ENCODE results near the gene GPR55.
"Not testable (repeated sequence)": the region's sequence is repeated elsewhere in the genome, so short reads cannot be mapped to it uniquely, and the experiment has no call there.

The GPR55 gene, protein sequence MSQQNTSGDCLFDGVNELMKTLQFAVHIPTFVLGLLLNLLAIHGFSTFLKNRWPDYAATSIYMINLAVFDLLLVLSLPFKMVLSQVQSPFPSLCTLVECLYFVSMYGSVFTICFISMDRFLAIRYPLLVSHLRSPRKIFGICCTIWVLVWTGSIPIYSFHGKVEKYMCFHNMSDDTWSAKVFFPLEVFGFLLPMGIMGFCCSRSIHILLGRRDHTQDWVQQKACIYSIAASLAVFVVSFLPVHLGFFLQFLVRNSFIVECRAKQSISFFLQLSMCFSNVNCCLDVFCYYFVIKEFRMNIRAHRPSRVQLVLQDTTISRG

DNA sequence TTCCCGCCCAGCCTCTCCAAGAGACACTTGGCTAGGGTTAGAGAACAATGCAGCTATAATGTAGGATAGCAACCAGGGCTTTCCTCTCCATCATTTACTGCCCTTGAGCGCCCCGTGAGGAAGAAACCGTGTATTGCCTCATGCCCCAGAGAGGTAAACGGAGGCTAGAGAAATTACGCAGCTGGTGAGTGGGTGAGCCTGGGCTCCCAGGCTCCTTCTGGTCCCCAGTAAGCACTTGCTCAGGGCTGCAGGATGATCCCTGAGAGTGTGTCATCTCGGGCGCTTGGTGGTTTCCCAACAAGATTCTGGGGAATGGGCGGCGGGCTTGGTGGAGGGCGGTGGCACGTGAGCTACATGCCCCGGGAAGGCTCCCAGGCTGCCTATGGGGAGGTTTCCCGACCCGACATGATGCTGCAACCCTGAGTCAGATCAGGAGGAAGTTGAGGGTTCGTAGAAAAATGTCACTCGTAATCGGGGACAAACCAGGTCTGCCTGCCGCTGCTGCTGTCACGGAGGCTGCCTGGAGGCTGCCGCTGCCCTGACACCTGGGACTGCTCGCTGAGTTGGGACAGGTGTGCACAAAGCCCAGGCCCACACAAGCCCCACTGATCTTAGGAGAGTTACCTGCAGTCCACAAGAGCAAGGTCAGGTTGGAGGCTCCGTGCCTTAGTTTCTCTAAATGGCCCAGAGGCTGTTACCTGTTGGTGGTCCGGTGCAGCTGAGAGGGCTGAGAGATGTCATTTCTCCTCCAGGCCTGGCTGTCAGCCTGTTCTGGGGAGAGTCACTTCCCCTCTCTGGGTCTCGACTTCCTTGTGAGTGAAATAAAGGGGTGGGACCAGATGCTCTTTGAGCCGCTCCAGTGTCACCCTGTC lies at the start of gene GPR55:
Gene GPR55 (minus strand): TSS at position 773 of the 872 bp plus-strand sequence. CDS start 14,280 bp downstream, outside the sequence.
- peak; percentile 85 for ATAC-seq
- H3K4me3 Mint-ChIP-seq: peak within 1 kb of the TSS; percentile 81
- peak within 1 kb of the TSS; percentile 94 for H3K27ac Mint-ChIP-seq
- peaks cover 74% of the 10 kb centered on the region for H3K4me1 Mint-ChIP-seq
- no peaks in the 10 kb centered on the region for H3K36me3 Mint-ChIP-seq
- H3K9me3 Mint-ChIP-seq: no peaks in the 10 kb centered on the region
- H3K27me3 Mint-ChIP-seq: no peaks in the 10 kb centered on the region

- peak; percentile 98 for ATAC-seq
- Mint-ChIP-seq H3K9me3 (no peaks in the 10 kb centered on the region), H3K4me3 (peak overlapping the region; percentile 66), H3K27ac (peak overlapping the region; percentile 90), H3K36me3 (no peaks in the 10 kb centered on the region), H3K4me1 (peaks cover 59% of the 10 kb centered on the region), H3K27me3 (peaks cover 23% of the 10 kb centered on the region)
Measured at GRCh38 chr2:230974096-230974913, 49.3 kb upstream of the GPR55 start.

GRCh38 chr2:230972046-230972445 lies 47.0 kb upstream of the GPR55 start:
- no peak overlapping the region for H3K4me3 Mint-ChIP-seq
- ATAC-seq: no peak
- H3K4me1 Mint-ChIP-seq: peaks cover 61% of the 10 kb centered on the region
- H3K27ac Mint-ChIP-seq: peak overlapping the region; percentile 53
- peaks cover 5% of the 10 kb centered on the region for H3K36me3 Mint-ChIP-seq
- H3K9me3 Mint-ChIP-seq: peaks cover 2% of the 10 kb centered on the region
- H3K27me3 Mint-ChIP-seq: peaks cover 16% of the 10 kb centered on the region

DNA sequence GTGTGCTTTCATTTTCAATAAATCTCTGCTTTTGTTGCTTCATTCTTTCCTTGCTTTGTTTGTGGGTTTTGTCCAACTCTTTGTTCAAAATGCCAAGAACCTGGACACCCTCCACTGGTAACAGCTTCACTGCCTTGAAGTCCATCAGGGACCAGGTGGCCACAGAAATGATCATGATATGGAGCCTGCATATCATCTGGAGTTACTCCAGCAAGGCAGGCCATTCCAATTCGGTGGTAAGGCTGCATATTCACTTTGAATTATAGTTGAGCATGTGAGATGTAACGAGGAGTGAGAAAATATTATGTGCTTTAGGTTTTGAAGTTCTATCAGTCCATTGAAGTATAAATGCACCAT lies 44.6 kb upstream of the GPR55 start:
- Mint-ChIP-seq H3K4me1 (peaks cover 38% of the 10 kb centered on the region), H3K36me3 (peaks cover 5% of the 10 kb centered on the region), H3K4me3 (peak overlapping the region; percentile 71), H3K27ac (peak overlapping the region; percentile 83), H3K27me3 (no peaks in the 10 kb centered on the region), H3K9me3 (peaks cover 2% of the 10 kb centered on the region)
- no peak for ATAC-seq

GRCh38 chr2:230968921-230969658 lies 44.0 kb upstream of the GPR55 start:
- Mint-ChIP-seq H3K4me3 (peak overlapping the region; percentile 71), H3K36me3 (peaks cover 5% of the 10 kb centered on the region), H3K27ac (peak overlapping the region; percentile 83), H3K27me3 (no peaks in the 10 kb centered on the region), H3K9me3 (peaks cover 2% of the 10 kb centered on the region), H3K4me1 (peaks cover 33% of the 10 kb centered on the region)
- peak; percentile 39 for ATAC-seq

DNA sequence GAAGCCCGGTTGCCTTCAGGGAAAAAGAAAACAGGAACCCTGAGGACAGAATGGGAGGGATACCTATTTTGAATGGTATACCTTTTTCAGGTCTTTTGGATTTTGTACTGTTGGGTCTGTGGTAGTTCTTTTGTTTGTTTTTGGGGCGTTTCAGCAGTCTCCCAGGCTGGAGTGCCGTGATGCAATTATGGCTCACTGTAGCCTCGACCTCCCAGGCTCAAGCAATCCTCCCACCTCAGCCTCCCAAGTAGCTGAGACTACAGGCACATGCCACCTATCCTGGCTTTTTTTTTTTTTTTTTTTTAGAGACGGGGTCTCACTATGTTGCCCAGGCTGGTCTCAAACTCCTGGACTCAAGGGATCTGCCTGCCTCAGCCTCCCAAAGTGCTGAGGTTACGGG lies 43.3 kb upstream of the GPR55 start:
- Mint-ChIP-seq H3K27ac (peak overlapping the region; percentile 83), H3K4me1 (peaks cover 26% of the 10 kb centered on the region), H3K4me3 (peak overlapping the region; percentile 71)
- H3K27me3 Mint-ChIP-seq, H3K36me3 Mint-ChIP-seq, H3K9me3 Mint-ChIP-seq, ATAC-seq: not testable (repeated sequence)

- Mint-ChIP-seq H3K9me3 (peaks cover 2% of the 10 kb centered on the region), H3K36me3 (peaks cover 5% of the 10 kb centered on the region), H3K4me1 (peaks cover 22% of the 10 kb centered on the region), H3K27me3 (no peaks in the 10 kb centered on the region), H3K4me3 (no peak overlapping the region), H3K27ac (no peak overlapping the region)
- ATAC-seq: no peak
Measured at GRCh38 chr2:230967113-230967512, 42.1 kb upstream of the GPR55 start.

DNA sequence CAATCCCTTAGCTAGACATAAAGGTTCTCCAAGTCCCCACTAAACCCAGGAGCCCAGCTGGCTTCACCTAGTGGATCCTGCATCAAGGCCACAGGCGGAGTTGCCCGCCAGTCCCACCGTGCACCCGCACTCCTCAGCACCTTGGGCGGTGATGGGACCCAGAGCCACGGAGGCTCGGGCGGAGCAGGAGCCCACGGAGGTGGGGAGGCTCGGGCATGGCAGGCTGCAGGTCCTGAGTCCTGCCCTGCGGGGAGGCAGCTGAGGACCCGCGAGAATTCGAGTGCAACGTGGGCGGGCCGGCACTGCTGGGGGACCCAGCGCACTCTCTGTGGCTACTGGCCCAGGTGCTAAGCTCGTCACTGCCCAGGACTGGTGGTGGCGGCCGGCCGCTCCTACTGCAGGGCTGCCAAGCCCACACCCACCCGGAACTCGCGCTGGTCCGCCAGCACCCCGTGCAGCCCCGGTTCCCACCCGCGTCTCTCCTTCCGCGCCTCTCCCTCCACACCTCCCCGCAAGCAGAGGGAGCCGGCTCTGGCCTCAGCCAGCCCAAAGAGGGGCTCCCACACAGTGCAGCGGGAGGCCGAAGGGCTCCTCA lies 39.2 kb upstream of the GPR55 start:
- Mint-ChIP-seq H3K36me3 (peaks cover 5% of the 10 kb centered on the region), H3K4me3 (no peak overlapping the region), H3K27me3 (peaks cover 12% of the 10 kb centered on the region), H3K9me3 (peaks cover 2% of the 10 kb centered on the region), H3K27ac (no peak overlapping the region), H3K4me1 (peaks cover 8% of the 10 kb centered on the region)
- no peak for ATAC-seq

GRCh38 chr2:230961091-230961491 lies 36.0 kb upstream of the GPR55 start:
- Mint-ChIP-seq H3K27ac (no peak overlapping the region), H3K4me3 (no peak overlapping the region), H3K27me3 (peaks cover 28% of the 10 kb centered on the region), H3K36me3 (no peaks in the 10 kb centered on the region), H3K4me1 (peaks cover 23% of the 10 kb centered on the region), H3K9me3 (no peaks in the 10 kb centered on the region)
- no peak for ATAC-seq

- Mint-ChIP-seq H3K4me3 (no peak overlapping the region), H3K27me3 (peaks cover 28% of the 10 kb centered on the region), H3K9me3 (no peaks in the 10 kb centered on the region), H3K4me1 (peaks cover 29% of the 10 kb centered on the region), H3K36me3 (no peaks in the 10 kb centered on the region), H3K27ac (no peak overlapping the region)
- ATAC-seq: no peak
Measured at GRCh38 chr2:230960026-230960425, 35.0 kb upstream of the GPR55 start.

- ATAC-seq: no peak
- H3K4me3 Mint-ChIP-seq: no peak overlapping the region
- peaks cover 39% of the 10 kb centered on the region for H3K4me1 Mint-ChIP-seq
- H3K9me3 Mint-ChIP-seq: no peaks in the 10 kb centered on the region
- H3K36me3 Mint-ChIP-seq: no peaks in the 10 kb centered on the region
- peak overlapping the region; percentile 95 for H3K27ac Mint-ChIP-seq
- peaks cover 28% of the 10 kb centered on the region for H3K27me3 Mint-ChIP-seq
Measured at GRCh38 chr2:230958820-230959756, 34.0 kb upstream of the GPR55 start.

DNA sequence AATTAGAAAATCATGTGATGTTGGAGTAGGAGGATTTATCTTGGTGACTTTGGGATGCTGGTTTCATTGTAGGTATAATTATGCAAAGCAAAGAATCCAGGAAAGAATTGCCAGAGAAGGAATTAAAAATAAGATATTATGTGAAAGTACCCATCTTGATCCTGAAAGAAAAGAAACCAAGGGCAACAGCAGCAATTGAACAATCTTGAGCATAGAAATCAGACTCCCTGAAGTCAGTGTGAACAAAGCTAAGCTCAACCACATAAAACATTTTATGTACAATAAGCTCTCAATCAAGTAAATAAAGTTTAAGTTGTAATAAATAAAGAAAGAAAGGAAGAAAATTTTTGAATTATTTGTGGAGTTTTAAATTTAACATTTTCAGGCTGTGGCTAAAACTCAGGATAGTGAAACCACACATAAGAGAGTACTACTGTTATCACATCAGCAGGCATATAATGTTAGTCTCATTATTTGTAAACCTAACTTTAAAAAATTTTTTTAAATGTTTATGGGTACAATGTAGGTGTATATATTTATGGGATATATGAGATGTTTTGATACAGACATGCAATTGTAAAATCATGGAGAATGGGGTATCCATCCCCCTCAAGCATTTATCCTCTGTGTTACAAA lies 32.8 kb upstream of the GPR55 start:
- peaks cover 28% of the 10 kb centered on the region for H3K27me3 Mint-ChIP-seq
- no peak for ATAC-seq
- peaks cover 51% of the 10 kb centered on the region for H3K4me1 Mint-ChIP-seq
- H3K4me3 Mint-ChIP-seq: peak overlapping the region; percentile 89
- H3K9me3 Mint-ChIP-seq: peaks cover 3% of the 10 kb centered on the region
- H3K27ac Mint-ChIP-seq: peak overlapping the region; percentile 95
- H3K36me3 Mint-ChIP-seq: peaks cover 5% of the 10 kb centered on the region
